Peyer's patch (tissue), 4 donors: ENCODE measurements around the gene ITGB7.

Experiments used
- CTCF ChIP-seq, 6 experiments: fragments of 450-650 bp in 4 of 6; fragments of 200-600 bp in 2 of 6; sonication (generic) in 1 of 6; IDR thresholded peaks; one replicate each; pipeline ENCODE4 v1.5.1; 2017 to 2019; ENCODE audit warnings: antibody characterized with exemption in 6 of 6, mild to moderate bottlenecking in 3 of 6, moderate library complexity in 1 of 6
- POLR2A ChIP-seq, 2 donors: fragments of 450-650 bp; IDR thresholded peaks; one replicate each; pipeline ENCODE4 v1.5.1; 2017; ENCODE audit warnings: antibody characterized with exemption in 2 of 2, mild to moderate bottlenecking in 2 of 2, moderate library complexity in 2 of 2

DNA sequence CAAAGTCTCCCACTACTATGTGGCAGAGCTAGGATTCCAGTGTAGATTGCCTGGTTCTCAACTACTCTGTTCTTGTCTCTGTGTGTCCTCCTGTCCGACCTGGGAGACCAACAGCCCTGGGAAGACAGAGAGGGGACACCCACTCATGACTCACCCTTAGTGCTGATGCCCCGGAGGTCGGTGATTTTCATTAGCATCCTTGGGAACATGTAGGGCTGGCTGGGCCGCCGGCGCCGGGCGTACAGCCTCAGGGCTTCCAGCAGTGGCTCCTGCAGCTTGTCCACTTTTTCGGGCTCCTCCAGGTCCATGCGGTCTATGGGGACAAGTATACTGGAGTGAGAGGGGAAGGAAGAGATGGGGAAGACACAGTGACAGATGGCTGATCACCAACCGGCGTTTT is 5.9 kb upstream of the ITGB7 start:
- no peak for TF ChIP-seq CTCF (IDR thresholded peaks at IDR 0.05)
- TF ChIP-seq POLR2A (IDR thresholded peaks at IDR 0.05): no peak
